ENCODE measurements around the gene RNLS.

Gene RNLS

DNA sequence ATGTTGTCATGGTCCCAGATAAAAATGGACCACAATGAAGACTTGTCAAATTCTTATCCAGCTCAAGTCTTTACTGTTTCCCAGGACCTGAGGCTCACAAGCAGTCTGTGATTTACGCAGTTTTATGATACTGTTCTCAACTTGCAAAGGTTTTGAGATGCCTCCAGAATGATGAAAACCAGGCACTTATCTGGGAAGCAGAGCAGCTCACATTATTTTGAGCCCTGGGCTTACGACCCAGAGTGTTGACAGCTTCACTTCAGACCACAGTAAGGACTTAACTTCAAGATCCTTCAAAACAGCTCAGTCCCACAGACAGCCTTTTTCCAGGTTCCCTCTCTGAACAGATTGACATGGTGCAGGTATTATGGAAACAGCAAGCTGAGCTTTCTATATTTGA is 236.1 kb downstream of the RNLS start:
- no peak for DNase-seq (ENCODE audit: low read depth in 2 of 2, low spot score in 1 of 2)

DNA sequence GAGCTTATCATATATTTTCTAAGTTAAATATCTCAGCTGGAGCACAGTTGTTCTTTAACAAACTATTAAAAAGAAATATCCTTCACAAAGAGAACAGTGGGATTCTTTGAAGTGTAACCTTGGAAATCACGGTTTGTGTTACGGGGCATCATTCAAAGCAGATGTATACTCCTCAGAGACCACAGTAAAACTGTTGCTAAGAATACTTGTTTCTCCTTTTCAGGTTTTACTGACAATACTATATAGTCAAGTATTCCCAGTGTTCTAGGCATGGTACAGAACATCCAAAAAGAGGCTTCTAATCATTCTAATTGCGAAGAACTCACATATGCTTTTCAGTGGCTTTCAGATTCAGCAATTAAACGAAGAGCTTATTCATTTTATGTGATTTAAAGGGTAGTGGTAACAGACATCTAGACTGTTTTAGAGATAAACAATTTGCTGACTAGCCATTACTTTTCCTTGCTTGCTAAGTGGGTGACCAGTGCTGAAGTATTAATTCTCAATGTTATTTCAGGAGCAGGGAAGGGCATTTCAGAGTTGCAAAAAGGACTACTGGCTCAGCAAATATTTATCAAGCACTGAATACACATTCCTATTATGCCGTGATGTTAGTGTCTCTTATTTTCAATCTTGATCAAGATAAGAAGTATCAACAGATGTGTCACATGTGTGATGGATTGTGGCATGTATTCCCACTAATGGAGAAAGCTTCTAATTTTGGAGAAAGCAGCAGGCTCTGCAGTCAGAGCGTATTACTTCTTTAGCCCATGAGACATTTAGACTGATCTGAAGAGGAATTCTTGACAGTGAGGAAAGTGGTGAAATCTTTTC is 236.8 kb downstream of the RNLS start:
- DNase-seq (ENCODE audit: low read depth in 2 of 2, low spot score in 1 of 2): no peak

DNA sequence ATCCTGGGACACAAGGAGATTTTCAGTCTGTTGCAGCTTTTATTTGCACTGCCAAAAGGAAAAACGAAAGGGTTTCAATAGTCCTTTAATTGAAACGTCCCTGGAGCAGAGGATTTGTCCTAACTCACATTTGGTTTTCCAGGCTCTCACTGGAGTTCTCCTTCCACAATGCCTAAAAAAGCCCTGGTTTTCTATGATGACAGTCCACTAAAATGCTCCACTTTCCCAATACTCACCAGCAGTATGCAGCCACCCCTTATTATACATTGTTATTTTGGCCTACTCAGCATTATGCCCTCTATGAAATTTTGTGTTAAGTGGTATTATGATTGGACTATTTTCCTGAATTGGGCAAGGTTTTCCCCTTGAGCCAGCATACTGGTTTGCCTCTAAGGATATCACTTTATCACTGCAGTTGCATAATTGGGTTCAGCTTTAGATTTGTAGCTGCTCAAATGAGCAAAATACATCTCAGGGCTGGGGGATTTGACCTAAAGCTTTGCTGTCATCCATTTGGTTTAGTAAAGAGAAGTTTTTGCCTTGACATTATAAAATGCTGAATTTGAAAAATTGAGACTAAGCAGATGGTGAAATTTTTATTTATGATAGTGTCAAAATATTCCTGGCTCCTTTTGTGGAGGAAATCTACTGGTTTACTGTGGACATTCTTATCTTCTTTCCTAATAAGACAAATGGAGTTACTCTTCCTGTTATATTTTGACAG is 239.2 kb downstream of the RNLS start:
- DNase-seq (ENCODE audit: low read depth in 2 of 2, low spot score in 1 of 2): no peak

DNA sequence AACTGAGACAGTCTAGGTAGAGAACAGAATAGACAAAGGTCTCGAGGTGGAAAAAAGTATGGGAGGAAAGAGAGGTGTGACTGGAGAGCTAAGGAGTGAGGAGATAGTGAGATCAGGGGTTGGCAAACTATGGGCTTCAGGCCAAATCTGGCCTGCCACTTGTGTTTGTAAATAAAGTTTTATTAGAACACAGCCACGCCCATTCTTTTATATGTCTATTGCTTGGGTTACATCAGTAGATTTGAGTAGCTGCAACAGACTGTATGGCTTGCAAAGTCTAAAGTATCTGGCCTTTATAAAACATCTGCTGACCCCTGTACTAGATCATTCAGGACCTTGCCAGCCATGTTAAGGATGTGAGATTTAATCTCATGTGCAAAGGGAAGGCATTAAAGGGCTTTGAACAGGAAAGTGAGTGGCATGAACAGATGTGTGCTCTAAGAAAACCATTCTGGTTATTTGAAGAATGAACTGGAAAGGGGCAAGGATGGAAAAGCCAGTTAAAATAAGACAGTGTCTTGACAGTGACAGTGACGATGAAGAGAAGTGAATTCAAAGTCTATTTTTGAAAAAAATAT is 240.3 kb downstream of the RNLS start:
- no peak for DNase-seq (ENCODE audit: low read depth in 2 of 2, low spot score in 1 of 2)

DNA sequence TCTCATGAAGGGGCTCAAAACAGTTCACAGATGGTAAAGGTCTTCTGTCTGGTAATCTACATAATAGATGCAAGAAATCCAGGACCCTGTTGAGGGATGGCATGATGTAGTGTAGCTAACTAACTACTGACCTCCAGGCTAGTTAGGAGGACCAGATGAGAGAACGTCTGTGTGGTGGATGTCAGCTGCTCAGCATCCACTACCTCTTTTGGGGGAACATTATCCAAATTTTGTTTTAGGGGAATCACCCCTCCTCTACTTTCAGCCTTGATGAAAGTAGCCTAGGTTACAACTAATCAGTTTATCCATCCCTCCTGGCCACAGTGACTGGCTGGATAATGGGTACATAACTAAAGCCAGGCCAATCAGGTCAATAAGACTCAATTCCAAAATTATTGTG is 246.0 kb downstream of the RNLS start:
- DNase-seq (ENCODE audit: low read depth in 2 of 2, low spot score in 1 of 2): no peak

DNA sequence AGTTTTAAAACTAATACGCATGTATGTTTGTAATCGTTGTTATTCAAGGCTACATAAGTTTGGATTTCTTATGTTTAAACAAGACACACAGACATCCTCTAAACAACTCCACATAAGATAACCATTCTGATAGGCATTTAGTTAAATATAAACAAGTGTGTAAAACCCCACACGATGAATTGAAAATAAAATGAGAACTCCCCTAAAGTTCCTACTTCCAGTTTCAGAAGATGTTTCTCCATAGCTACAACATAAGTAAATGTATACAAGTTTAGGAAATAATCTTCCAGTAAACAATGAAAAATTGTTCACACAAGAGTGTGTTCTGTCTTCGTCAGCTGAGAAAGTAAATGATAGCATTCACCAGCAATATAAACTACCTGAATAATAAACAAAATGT is 246.8 kb downstream of the RNLS start:
- DNase-seq (ENCODE audit: low read depth in 2 of 2, low spot score in 1 of 2): no peak

DNA sequence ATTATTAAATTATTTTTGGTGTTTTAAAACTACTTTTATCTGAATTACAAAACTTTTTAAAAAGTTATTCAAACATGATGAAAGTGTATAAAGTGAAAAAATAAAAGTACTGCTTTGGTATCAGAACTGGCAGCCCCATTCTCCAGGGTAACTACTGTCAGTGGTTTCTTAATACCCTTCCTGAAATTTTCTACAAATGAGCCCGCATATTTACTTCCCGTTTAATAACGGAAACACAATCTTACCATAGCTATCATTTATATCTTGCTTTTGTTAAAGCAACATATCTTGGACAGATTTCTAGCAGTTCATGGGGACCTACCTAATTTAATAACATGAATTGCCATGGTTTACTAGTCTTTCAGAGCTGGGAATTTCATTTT is 249.9 kb downstream of the RNLS start:
- DNase-seq (ENCODE audit: low read depth in 2 of 2, low spot score in 1 of 2): no peak

DNA sequence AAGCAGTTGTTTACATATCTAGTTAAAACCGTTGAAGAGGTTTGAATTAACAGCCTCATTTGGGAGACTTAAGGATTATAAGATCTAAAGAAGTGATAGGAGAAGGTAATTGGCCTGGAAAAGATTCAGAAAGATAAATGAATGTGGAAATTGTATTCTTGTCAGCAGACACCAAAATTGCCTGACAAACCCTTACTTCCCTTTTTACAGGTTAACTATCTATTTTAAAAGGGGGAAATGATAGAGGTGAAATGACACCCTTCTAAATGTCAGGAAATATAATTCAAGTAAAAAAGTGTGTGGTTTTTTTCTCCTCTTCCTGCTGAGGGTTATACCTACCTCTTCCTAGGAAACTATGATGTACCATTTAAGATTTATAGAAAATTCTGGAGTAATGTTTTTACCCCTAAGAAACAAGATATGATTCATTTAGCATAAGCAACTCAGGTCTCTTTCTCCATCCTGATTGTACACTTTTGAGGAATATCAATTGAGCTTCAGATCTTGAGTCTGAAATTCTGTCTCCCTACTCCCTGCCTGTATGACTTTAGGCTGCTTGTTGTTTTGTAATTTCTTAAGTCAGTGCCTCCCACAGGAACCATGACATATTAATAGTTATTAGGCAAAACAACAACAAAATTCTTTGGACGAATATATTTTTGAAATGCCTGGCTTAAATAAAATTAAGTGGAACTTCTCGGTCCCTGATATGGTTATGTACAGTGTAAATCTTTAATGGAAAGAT is 250.4 kb downstream of the RNLS start:
- DNase-seq (ENCODE audit: low read depth in 2 of 2, low spot score in 1 of 2): no peak

DNA sequence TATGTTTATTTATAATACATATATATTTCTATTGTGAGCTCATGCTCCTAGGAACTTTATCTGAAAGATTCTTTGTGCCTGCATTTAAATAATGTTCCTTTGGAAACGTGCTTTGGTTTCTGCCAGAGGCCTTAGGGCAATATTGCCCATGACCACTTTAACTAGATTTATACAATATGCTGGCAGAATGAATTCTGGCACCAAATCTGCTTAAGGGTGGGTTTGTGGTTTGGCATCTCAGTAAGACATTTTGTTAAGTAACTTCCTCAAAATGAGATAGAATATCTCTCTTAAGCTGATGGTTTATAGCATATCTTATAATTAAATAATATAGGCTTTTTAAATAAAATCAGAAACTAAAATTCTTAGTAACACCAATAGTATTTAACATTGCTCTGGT is 252.9 kb downstream of the RNLS start:
- DNase-seq (ENCODE audit: low read depth in 2 of 2, low spot score in 1 of 2): no peak

DNA sequence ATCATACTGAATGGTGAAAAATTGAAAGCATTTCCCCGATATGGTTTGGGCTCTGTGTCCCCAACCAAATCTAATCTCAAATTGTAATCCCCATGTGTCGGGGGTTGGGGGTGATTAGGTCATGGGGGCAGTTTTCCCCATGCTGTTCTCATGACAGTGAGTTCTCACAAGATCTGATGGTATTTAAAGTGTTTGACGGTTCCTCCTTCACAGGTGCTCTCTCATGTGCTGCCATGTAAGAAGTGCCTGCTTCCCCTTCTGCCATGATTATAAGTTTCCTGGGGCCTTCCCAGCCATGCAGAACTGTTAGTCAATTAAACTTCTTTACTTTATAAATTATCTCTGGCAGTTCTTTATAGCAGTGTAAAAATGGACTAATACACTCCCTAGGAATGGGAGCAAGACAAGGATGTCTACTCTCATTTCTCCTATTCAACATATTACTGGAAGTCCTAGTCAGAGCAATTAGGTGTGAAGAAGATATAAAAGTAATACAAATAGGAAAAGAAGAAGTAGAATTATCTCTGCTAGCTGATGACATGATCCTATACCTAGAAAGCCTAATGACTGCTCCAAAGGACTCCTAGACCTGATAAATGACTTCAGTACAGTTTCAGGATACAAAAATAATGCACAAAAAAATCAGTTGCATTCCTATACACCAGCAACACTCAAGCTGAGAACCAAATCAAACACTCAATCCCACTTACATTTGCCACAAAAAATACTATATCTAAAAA is 260.6 kb downstream of the RNLS start:
- no peak for DNase-seq (ENCODE audit: low read depth in 2 of 2, low spot score in 1 of 2)

DNA sequence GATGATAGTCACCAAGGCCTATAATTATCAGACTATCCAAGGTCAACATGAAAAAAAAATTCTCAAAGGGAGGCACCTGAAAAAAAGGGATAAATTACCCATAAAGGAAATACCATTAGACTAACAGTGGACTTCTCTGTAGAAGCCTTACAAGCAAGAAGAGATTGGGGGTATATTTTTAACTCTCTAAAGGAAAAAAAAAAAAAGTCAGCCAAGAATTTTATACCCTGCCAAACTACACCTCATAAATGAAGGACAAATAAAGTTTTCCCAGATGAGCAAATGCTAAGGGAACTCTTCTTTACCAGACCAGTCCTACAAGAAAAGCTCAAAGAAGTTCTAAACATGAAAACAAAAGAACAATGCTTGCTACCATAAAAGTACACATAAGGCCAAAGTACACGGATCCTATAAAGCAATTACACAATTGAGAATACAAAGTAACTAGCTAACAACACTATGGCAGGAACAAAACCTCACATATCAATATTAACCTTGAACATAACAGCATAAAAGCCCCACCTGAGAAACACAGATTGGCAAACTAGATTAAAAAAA is 263.1 kb downstream of the RNLS start:
- DNase-seq (ENCODE audit: low read depth in 2 of 2, low spot score in 1 of 2): no peak

DNA sequence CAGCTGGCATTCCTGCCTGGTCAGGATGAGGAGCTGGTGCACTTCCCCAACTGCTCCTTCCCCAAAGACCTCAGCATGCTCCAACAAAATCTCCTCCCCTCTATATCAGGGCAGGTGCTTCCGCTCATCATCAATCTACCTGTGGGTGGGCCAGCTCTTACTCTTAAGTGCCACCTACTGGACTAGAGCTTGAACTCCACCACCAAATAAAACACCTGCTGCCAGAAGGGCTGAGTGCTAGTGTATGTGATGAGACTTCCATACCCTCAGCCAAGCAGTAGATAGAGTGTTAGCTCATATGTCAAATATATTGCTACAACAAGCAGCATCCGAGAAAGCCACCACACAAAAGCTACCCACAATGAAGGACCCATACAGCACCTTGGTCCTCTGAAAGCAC is 264.3 kb downstream of the RNLS start:
- DNase-seq (ENCODE audit: low read depth in 2 of 2, low spot score in 1 of 2): no peak

DNA sequence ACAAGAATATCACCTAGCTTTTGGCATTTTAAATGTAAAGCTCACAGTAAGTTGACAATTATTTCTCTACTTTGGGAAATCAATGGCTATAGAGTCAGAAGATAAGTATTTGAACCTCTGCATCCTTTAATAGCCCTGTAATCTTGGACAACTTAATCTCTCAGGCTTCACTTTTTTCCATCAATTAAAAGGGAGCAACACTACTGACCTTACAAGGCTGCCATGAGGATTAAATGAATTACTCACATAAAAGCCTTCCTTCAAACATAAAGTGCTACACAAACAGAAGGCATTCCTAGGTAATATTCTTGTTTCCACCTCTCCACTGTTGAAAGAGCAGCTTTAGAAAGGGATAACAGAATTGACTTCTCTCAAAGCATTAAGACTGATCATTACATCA is 266.0 kb downstream of the RNLS start:
- DNase-seq (ENCODE audit: low read depth in 2 of 2, low spot score in 1 of 2): no peak

DNA sequence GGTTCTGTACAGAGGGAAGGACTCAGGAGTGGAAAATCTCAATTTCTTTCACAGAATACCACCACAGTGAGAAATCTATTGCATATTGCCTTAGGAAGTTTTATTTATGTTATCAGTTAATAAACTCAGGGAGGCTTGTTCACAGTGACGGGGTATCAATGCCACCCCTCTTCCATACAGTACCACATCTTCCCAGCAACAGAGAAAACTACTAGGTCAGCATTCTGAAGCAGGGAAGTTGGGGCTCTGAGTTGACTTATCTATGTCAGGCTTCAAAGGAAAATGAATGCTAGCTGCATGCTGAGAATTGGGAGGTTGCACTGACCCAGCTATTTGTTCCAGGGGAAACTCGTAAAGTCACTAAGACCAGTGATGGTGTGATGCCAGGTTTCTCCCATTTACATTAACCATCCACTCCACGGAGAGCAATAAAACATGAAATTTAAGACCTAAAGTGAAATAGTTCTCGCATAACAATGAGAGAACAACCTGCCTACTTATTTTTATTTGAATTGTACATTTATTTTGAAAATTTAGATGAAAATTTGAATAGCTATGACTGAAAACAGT is 266.7 kb downstream of the RNLS start:
- DNase-seq (ENCODE audit: low read depth in 2 of 2, low spot score in 1 of 2): no peak

DNA sequence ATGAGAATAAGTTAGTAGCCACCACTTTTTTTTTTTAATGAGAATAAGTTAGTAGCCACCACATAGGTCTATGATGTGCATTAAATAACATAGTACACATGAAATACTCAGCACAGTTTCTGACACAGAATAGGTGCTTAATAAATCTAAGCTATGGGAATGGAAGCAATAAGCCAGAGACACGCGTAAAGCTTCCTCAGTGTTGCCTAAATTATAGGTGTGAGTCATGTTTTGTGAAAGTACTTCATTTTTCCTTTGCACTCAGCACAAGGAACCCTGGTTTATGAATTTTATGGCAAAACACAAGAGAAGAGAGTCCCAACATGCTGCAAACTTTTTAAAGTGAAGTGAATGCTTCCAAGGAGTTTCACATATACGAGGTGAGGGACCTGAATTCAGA is 267.4 kb downstream of the RNLS start:
- DNase-seq (ENCODE audit: low read depth in 2 of 2, low spot score in 1 of 2): no peak

DNA sequence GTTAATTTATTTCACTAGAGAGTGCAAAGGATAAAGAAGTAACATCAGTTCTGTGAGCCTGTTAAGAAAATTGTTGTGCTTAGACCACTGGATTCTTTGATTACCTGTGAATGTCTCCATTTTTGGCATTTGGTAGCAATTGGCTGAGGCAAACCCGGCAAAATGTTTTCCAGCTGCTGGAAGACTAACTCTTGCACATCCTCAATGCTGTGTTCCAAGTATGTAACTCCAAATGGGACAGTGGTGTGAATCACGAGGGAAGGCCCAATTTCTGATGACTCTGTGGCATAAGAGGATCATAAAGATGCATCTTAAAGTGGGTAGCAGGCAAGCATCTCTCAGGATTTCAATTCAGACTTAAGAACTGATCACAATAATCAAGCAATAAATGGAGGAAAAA is 268.8 kb downstream of the RNLS start:
- DNase-seq (ENCODE audit: low read depth in 2 of 2, low spot score in 1 of 2): no peak

DNA sequence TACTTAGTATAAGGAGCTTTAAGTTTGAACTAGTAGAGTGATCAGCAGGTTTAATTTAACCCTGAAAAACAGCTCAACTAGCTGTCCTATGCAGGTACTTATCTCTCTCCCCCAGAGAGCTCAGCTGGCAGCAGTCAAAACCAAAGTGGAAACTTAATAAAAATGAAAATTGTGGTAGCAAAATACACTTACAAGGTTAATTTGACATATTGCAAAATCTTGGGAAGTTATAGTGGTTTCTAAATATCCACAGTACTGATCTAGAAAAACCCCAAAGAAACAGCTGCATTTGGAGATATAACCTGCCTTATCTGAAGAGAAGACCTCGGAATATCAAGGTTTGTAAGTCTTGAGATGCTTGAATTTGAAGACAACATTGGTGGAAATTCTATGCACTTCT is 269.2 kb downstream of the RNLS start:
- no peak for DNase-seq (ENCODE audit: low read depth in 2 of 2, low spot score in 1 of 2)

DNA sequence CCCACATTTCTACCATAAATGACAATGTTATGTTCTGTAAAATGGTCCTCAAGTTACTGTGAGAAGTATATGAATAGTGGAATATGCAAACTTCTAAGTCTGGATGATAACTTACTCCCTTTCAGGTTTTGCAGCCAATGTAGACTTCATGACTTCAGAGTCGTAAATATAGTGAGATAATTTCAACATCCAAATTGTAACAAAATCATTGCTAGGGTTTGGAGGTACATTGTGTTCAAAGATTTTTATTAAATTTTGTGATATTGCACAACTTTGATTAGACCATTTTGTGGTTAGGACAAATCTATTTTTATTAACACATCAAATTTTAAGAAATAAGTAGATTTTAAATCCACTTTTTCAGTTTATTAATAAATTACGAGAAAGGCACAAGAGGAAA is 270.3 kb downstream of the RNLS start:
- no peak for DNase-seq (ENCODE audit: low read depth in 2 of 2, low spot score in 1 of 2)

DNA sequence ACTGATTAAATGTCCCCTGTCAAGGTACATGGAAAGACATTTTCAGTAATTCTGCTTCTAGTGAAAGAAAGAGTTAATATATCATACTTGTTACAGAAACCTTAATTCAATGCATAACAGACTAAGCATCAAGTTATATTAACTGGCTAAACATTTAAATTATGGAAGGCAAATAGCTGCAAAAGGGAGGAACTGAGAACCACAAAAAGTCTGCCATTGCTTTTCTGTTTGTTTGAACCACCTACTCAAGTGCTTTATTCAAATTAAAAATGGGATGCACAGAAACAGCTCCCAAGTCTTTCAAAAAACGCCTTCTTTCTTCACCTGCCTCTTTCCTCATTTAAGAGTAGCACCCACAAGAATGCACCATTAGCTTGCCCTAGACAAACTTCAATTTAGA is 271.9 kb downstream of the RNLS start:
- DNase-seq (ENCODE audit: low read depth in 2 of 2, low spot score in 1 of 2): no peak

DNA sequence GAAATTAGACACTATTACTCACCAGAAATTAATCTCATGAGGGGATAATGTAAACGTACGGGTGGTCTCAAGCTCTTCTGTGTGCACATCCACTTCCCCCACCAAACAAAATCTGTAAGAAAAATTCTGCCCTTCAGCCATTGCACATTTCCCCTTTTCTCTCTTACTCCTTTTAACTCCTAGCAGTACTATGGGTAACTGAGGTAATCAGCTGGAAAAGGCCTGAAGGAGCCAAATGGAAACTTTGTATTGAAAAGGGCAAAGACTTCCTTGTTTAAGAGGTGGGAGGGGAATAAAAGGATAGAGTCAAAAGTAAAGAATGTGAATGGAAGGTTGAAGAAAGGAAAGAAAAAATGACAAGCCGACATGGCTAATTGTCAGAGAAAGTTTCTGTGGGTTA is 273.8 kb downstream of the RNLS start:
- DNase-seq (ENCODE audit: low read depth in 2 of 2, low spot score in 1 of 2): no peak

Data from stimulated activated CD8-positive, alpha-beta memory T cell treated with anti-CD3 and anti-CD28 coated beads, Interleukin-4, amount 100 ng/mL, for 4 hours (primary cell).